ENCODE measurements around the gene ASB6.

The ASB6 gene

GRCh38 chr9:129627556-129628440 lies 14.2 kb downstream of the ASB6 start:
- no peak overlapping the region for H4K5ac ChIP-seq (ENCODE audit: low read length)
- H3K18ac ChIP-seq (ENCODE audit: low read length): no peak overlapping the region
- H4K8ac ChIP-seq (ENCODE audit: low read depth, low read length): no peak overlapping the region
- H3K79me2 ChIP-seq (ENCODE audit: control insufficient read depth, insufficient read depth, low read length): peaks cover 67% of the 10 kb centered on the region
- H3K56ac ChIP-seq (ENCODE audit: low read length): peak overlapping the region; percentile 17
- peaks cover 26% of the 10 kb centered on the region for H3K79me1 ChIP-seq (ENCODE audit: low read length)
- H2BK120ac ChIP-seq (ENCODE audit: low read depth, low read length): no peak overlapping the region
- no peaks in the 10 kb centered on the region for H3K27me3 ChIP-seq (ENCODE audit: insufficient read depth, low read length, poor library complexity)
- H3K4me1 ChIP-seq (ENCODE audit: control insufficient read depth, low read depth, low read length): peaks cover 11% of the 10 kb centered on the region
- H3K27ac ChIP-seq (ENCODE audit: low read depth, low read length): peak overlapping the region; percentile 6
- DNase-seq: no peak
- H2BK15ac ChIP-seq (replicated peaks; ENCODE audit: low read depth): no peak overlapping the region
- H2AK5ac ChIP-seq (ENCODE audit: low read length): no peak overlapping the region
- peak overlapping the region; percentile 66 for H3K4me2 ChIP-seq (ENCODE audit: low read length)
- H3K23ac ChIP-seq (ENCODE audit: low read length): no peak overlapping the region
- H3K4me3 ChIP-seq (ENCODE audit: low read length): no peak overlapping the region
- H3K36me3 ChIP-seq (ENCODE audit: control insufficient read depth, insufficient read depth, low read length): no peaks in the 10 kb centered on the region
- no peak overlapping the region for H2BK5ac ChIP-seq (ENCODE audit: low read length)
- WGBS (ENCODE audit: extremely low coverage, insufficient coverage, low lambda C conversion rate): no CpG with 5 or more reads among the region's 12 CpGs
- no peak overlapping the region for H3K4ac ChIP-seq (ENCODE audit: low read depth, low read length)
- peak overlapping the region; percentile 95 for H3K9ac ChIP-seq (ENCODE audit: low read length)

GRCh38 chr9:129626625-129627284 lies 15.2 kb downstream of the ASB6 start:
- no peaks in the 10 kb centered on the region for H3K27me3 ChIP-seq (ENCODE audit: insufficient read depth, low read length, poor library complexity)
- H3K23ac ChIP-seq (ENCODE audit: low read length): no peak overlapping the region
- no peak overlapping the region for H3K4ac ChIP-seq (ENCODE audit: low read depth, low read length)
- H3K79me1 ChIP-seq (ENCODE audit: low read length): peaks cover 26% of the 10 kb centered on the region
- peak overlapping the region; percentile 6 for H3K27ac ChIP-seq (ENCODE audit: low read depth, low read length)
- H2BK120ac ChIP-seq (ENCODE audit: low read depth, low read length): no peak overlapping the region
- H3K4me2 ChIP-seq (ENCODE audit: low read length): peak overlapping the region; percentile 66
- peak overlapping the region; percentile 6 for H2AK5ac ChIP-seq (ENCODE audit: low read length)
- peak overlapping the region; percentile 95 for H3K56ac ChIP-seq (ENCODE audit: low read length)
- no peak overlapping the region for H4K8ac ChIP-seq (ENCODE audit: low read depth, low read length)
- H3K9ac ChIP-seq (ENCODE audit: low read length): peak overlapping the region; percentile 95
- H3K4me3 ChIP-seq (ENCODE audit: low read length): peak overlapping the region; percentile 84
- peaks cover 57% of the 10 kb centered on the region for H3K79me2 ChIP-seq (ENCODE audit: control insufficient read depth, insufficient read depth, low read length)
- no CpG with 5 or more reads among the region's 20 CpGs for WGBS (ENCODE audit: extremely low coverage, insufficient coverage, low lambda C conversion rate)
- H4K5ac ChIP-seq (ENCODE audit: low read length): no peak overlapping the region
- no peaks in the 10 kb centered on the region for H3K36me3 ChIP-seq (ENCODE audit: control insufficient read depth, insufficient read depth, low read length)
- no peak overlapping the region for H2BK15ac ChIP-seq (replicated peaks; ENCODE audit: low read depth)
- peak; percentile 77 for DNase-seq
- peak overlapping the region; percentile 83 for H3K18ac ChIP-seq (ENCODE audit: low read length)
- H2BK5ac ChIP-seq (ENCODE audit: low read length): no peak overlapping the region
- peaks cover 11% of the 10 kb centered on the region for H3K4me1 ChIP-seq (ENCODE audit: control insufficient read depth, low read depth, low read length)

- H3K79me1 ChIP-seq (ENCODE audit: low read length): peaks cover 25% of the 10 kb centered on the region
- H3K4me2 ChIP-seq (ENCODE audit: low read length): peak within 1 kb of the TSS; percentile 66
- H2BK15ac ChIP-seq (replicated peaks; ENCODE audit: low read depth): no peak within 1 kb of the TSS
- H3K79me2 ChIP-seq (ENCODE audit: control insufficient read depth, insufficient read depth, low read length): peaks cover 51% of the 10 kb centered on the region
- DNase-seq: peak; percentile 85
- peak within 1 kb of the TSS; percentile 95 for H3K9ac ChIP-seq (ENCODE audit: low read length)
- no peaks in the 10 kb centered on the region for H3K36me3 ChIP-seq (ENCODE audit: control insufficient read depth, insufficient read depth, low read length)
- peak within 1 kb of the TSS; percentile 29 for H3K23ac ChIP-seq (ENCODE audit: low read length)
- peak within 1 kb of the TSS; percentile 6 for H3K27ac ChIP-seq (ENCODE audit: low read depth, low read length)
- peaks cover 11% of the 10 kb centered on the region for H3K4me1 ChIP-seq (ENCODE audit: control insufficient read depth, low read depth, low read length)
- peak within 1 kb of the TSS; percentile 84 for H3K4me3 ChIP-seq (ENCODE audit: low read length)
- no peak within 1 kb of the TSS for H3K4ac ChIP-seq (ENCODE audit: low read depth, low read length)
- H2BK120ac ChIP-seq (ENCODE audit: low read depth, low read length): no peak within 1 kb of the TSS
- no peak within 1 kb of the TSS for H4K8ac ChIP-seq (ENCODE audit: low read depth, low read length)
- H2AK5ac ChIP-seq (ENCODE audit: low read length): peak within 1 kb of the TSS; percentile 6
- no peak within 1 kb of the TSS for H4K5ac ChIP-seq (ENCODE audit: low read length)
- H3K27me3 ChIP-seq (ENCODE audit: insufficient read depth, low read length, poor library complexity): no peaks in the 10 kb centered on the region
- H2BK5ac ChIP-seq (ENCODE audit: low read length): peak within 1 kb of the TSS; percentile 90
- peak within 1 kb of the TSS; percentile 95 for H3K56ac ChIP-seq (ENCODE audit: low read length)
- H3K18ac ChIP-seq (ENCODE audit: low read length): peak within 1 kb of the TSS; percentile 83
- no CpG with 5 or more reads among the region's 55 CpGs for WGBS (ENCODE audit: extremely low coverage, insufficient coverage, low lambda C conversion rate)
Observed at GRCh38 chr9:129626079-129626624, 15.8 kb downstream of the ASB6 start, which contains the start of gene NTMT1. Gene NTMT1 (plus strand): TSS chr9:129626163. CDS start chr9:129632704, 6,541 bp downstream.

GRCh38 chr9:129624947-129625346 lies 17.0 kb downstream of the ASB6 start:
- Histone ChIP-seq H3K27ac (ENCODE audit: low read depth, low read length) (no peak overlapping the region), H2BK120ac (ENCODE audit: low read depth, low read length) (no peak overlapping the region), H2BK5ac (ENCODE audit: low read length) (no peak overlapping the region), H3K4ac (ENCODE audit: low read depth, low read length) (no peak overlapping the region), H3K79me2 (ENCODE audit: control insufficient read depth, insufficient read depth, low read length) (peaks cover 39% of the 10 kb centered on the region), H3K4me2 (ENCODE audit: low read length) (no peak overlapping the region), H3K4me3 (ENCODE audit: low read length) (no peak overlapping the region), H2BK15ac (replicated peaks; ENCODE audit: low read depth) (no peak overlapping the region), H3K9ac (ENCODE audit: low read length) (no peak overlapping the region), H3K23ac (ENCODE audit: low read length) (no peak overlapping the region), H3K27me3 (ENCODE audit: insufficient read depth, low read length, poor library complexity) (peaks cover 5% of the 10 kb centered on the region), H4K5ac (ENCODE audit: low read length) (no peak overlapping the region), H3K36me3 (ENCODE audit: control insufficient read depth, insufficient read depth, low read length) (no peaks in the 10 kb centered on the region), H2AK5ac (ENCODE audit: low read length) (no peak overlapping the region), H3K56ac (ENCODE audit: low read length) (no peak overlapping the region), H3K4me1 (ENCODE audit: control insufficient read depth, low read depth, low read length) (peaks cover 6% of the 10 kb centered on the region), H3K79me1 (ENCODE audit: low read length) (peaks cover 17% of the 10 kb centered on the region), H4K8ac (ENCODE audit: low read depth, low read length) (no peak overlapping the region), H3K18ac (ENCODE audit: low read length) (no peak overlapping the region)
- WGBS (ENCODE audit: extremely low coverage, insufficient coverage, low lambda C conversion rate): no CpG with 5 or more reads among the region's 9 CpGs
- no peak for DNase-seq

GRCh38 chr9:129624168-129624759 lies 17.7 kb downstream of the ASB6 start:
- Histone ChIP-seq H2BK120ac (ENCODE audit: low read depth, low read length) (no peak overlapping the region), H3K23ac (ENCODE audit: low read length) (no peak overlapping the region), H3K36me3 (ENCODE audit: control insufficient read depth, insufficient read depth, low read length) (no peaks in the 10 kb centered on the region), H3K4ac (ENCODE audit: low read depth, low read length) (no peak overlapping the region), H3K79me1 (ENCODE audit: low read length) (peaks cover 15% of the 10 kb centered on the region), H3K4me2 (ENCODE audit: low read length) (no peak overlapping the region), H3K4me1 (ENCODE audit: control insufficient read depth, low read depth, low read length) (peaks cover 6% of the 10 kb centered on the region), H3K56ac (ENCODE audit: low read length) (no peak overlapping the region), H3K4me3 (ENCODE audit: low read length) (no peak overlapping the region), H3K79me2 (ENCODE audit: control insufficient read depth, insufficient read depth, low read length) (peaks cover 32% of the 10 kb centered on the region), H3K9ac (ENCODE audit: low read length) (no peak overlapping the region), H3K27me3 (ENCODE audit: insufficient read depth, low read length, poor library complexity) (peaks cover 5% of the 10 kb centered on the region), H4K8ac (ENCODE audit: low read depth, low read length) (no peak overlapping the region), H2AK5ac (ENCODE audit: low read length) (no peak overlapping the region), H4K5ac (ENCODE audit: low read length) (no peak overlapping the region), H2BK15ac (replicated peaks; ENCODE audit: low read depth) (no peak overlapping the region), H3K18ac (ENCODE audit: low read length) (no peak overlapping the region), H3K27ac (ENCODE audit: low read depth, low read length) (no peak overlapping the region), H2BK5ac (ENCODE audit: low read length) (no peak overlapping the region)
- WGBS (ENCODE audit: extremely low coverage, insufficient coverage, low lambda C conversion rate): no CpG with 5 or more reads among the region's 12 CpGs
- peak; percentile 84 for DNase-seq

All from mesendoderm (in vitro differentiated cells).